Left lung (tissue), 14 donors: Measurements from ENCODE around the gene SLC39A12. TPM values are rescaled to one million over a fixed set of nuclear protein-coding genes. Genes with fewer than 3 reads are reported as not detected.

Experiments used
- ATAC-seq: fragments of 200-7000 bp; cut with Tn5 transposase; one replicate; pipeline ENCODE4 v1.9.1; 2020; ENCODE audit warnings: moderate library complexity
- DNase-seq, 4 donors: peaks; one replicate each; pipeline ENCODE4 v3.0.0-alpha.2; 2013 to 2020
- H3K27ac ChIP-seq, 2 donors: fragments of 200-600 bp; sonication (generic) in 1 of 2; one replicate each; pipeline versions ENCODE4 v1.5.0 to v1.8.0; 2020 to 2021
- H3K27me3 ChIP-seq, 2 donors: fragments of 200-600 bp; sonication (generic) in 1 of 2; one replicate each; pipeline versions ENCODE4 v1.5.0 to v1.8.0; 2020 to 2021
- H3K36me3 ChIP-seq, 2 donors: fragments of 200-600 bp; sonication (generic) in 1 of 2; one replicate each; pipeline versions ENCODE4 v1.5.0 to v1.8.0; 2020 to 2021
- H3K4me1 ChIP-seq, 2 donors: fragments of 200-600 bp; one replicate each; pipeline ENCODE4 v1.8.0; 2021
- H3K4me3 ChIP-seq, 2 donors: fragments of 200-600 bp; sonication (generic) in 1 of 2; one replicate each; pipeline versions ENCODE4 v1.5.0 to v1.8.0; 2020 to 2021; ENCODE audit warnings: mild to moderate bottlenecking in 1 of 2
- H3K9me3 ChIP-seq, 2 donors: fragments of 200-600 bp; sonication (generic) in 1 of 2; one replicate each; pipeline versions ENCODE4 v1.5.0 to v1.8.0; 2020 to 2021
- intact Hi-C, 2 donors: fragments of 100-400 bp; cut with DNase I; formaldehyde crosslinking; loops; one replicate each; pipeline versions ENCODE4 v1.11.2 to v1.14.2; 2022
- long read RNA-seq, 12 donors: library from polyadenylated mRNA in 2 of 12; unstranded in 2 of 12; transcript quantifications; one replicate each; pipeline ENCODE4 v2.0.0 and lab custom pipeline, GENCODE V29; 2019 to 2026
- polyA plus RNA-seq, 6 donors: library from polyadenylated mRNA; unstranded; fragments of 120-200 nt; gene quantifications; one replicate each; pipeline ENCODE4 v1.2.1, GENCODE V29; 2013; ENCODE audit not compliant: insufficient read length in 6 of 6
- total RNA-seq, 2 donors: library from RNA; stranded (reverse); fragmentation: NEBNext Ultra II Directional; extraction: Animal tissue kit (Norgen Biotek cat#: 25700); gene quantifications; one replicate each; pipeline ENCODE4 v1.2.1, GENCODE V29; 2021
- TF ChIP-seq, protein P1 (sequence below), 2 donors: fragments of 200-600 bp; sonication (generic) in 1 of 2; IDR thresholded peaks; one replicate each; pipeline versions ENCODE4 v1.5.0 to v1.8.0; 2021; ENCODE audit warnings: antibody characterized with exemption in 2 of 2
- donor health status: DM: no; HTN: yes; CAD: no.
- donor health status: DM: no; HTN: no; CAD: no.

The SLC39A12 gene
- under 1 TPM; 0.15 to 0.31 TPM for total RNA-seq
- polyA plus RNA-seq: under 1 TPM in 3 of 6 donors, not detected in 3; 0.07 to 0.13 (median 0.10) TPM
- long read RNA-seq, donor 1: 0 reads
- long read RNA-seq, donor 2: 0 reads
- long read RNA-seq, donor 3: 0 reads
- long read RNA-seq, donor 4: 0 reads
- long read RNA-seq, donor 5: 0 reads
- long read RNA-seq, donor 6: 0 reads
- long read RNA-seq, donor 7: 0 reads
- long read RNA-seq, donor 8: 0 reads
- long read RNA-seq, donor 9: 0 reads
- long read RNA-seq, donor 10: 0 reads
- long read RNA-seq, donor 11, partial matches to known transcripts: 5 of 6 reads
- long read RNA-seq, donor 11, other reads (novel, unspliced or antisense): 0 of 6 reads
- long read RNA-seq, donor 12: 0 reads

DNA sequence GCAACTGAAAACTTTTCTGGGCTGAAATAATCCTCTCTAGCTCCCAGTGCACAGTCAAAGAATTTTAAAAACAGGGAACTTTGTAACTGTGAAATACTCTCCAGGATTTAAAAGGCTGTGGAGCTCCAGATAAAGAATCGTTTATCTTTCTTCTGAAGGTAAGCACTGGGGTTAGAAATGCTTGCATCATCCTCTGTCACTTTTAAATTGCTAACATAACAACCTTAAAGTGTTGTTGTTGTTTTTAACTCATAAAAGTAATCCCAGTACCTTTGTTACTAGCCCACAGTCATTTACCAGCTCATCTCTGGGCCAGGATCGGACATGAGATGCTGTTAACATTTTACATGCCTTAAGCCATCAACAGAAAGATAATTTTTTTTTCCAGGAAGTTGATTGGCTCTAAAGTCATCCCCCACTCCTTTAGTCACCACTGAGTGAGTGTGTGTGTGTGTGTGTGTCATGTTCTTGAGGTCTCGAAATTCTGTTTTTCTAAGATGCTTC, at the start of gene SLC39A12:
Gene SLC39A12, plus strand, starts transcription at position 51 of the 504 bp plus-strand sequence. CDS start 1,359 bp downstream, outside the sequence.
- TF ChIP-seq, protein P1, sequence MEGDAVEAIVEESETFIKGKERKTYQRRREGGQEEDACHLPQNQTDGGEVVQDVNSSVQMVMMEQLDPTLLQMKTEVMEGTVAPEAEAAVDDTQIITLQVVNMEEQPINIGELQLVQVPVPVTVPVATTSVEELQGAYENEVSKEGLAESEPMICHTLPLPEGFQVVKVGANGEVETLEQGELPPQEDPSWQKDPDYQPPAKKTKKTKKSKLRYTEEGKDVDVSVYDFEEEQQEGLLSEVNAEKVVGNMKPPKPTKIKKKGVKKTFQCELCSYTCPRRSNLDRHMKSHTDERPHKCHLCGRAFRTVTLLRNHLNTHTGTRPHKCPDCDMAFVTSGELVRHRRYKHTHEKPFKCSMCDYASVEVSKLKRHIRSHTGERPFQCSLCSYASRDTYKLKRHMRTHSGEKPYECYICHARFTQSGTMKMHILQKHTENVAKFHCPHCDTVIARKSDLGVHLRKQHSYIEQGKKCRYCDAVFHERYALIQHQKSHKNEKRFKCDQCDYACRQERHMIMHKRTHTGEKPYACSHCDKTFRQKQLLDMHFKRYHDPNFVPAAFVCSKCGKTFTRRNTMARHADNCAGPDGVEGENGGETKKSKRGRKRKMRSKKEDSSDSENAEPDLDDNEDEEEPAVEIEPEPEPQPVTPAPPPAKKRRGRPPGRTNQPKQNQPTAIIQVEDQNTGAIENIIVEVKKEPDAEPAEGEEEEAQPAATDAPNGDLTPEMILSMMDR (IDR thresholded peaks at IDR 0.05): no peak

DNA sequence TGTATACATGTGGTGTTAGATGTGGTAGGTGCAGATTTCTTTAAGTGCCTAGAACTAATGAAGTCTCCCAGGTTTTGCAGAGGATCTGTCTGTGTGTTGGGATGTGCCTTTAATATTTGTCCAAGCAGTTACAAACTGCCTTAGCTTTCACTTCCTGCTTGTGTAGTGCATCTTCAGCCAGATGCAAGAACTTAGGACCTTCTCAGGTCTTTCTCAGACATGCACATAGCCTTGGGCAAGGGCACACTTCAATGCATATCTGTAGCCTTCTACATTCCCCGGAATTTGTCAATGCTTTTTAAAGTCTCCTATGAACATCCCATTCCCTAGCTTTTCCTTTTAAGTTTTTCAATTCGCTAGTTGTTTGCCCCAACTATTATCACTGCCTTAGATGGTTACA, 47.2 kb upstream of the SLC39A12 start:
- intact Hi-C loops: no loop called here
- Histone ChIP-seq H3K9me3 (no peaks in the 10 kb centered on the region), H3K36me3 (peaks cover 0 to 9% of the 10 kb centered on the region in 2 donors), H3K27me3 (no peaks in the 10 kb centered on the region), H3K4me3 (no peak overlapping the region), H3K27ac (no peak overlapping the region), H3K4me1 (no peaks in the 10 kb centered on the region)
- TF ChIP-seq, protein P1 (IDR thresholded peaks at IDR 0.05): no peak
- DNase-seq (no peak), ATAC-seq (no peak)

More for the DNA sequence above, at the start of gene SLC39A12:
- Histone ChIP-seq H3K27ac (no peak within 1 kb of the TSS), H3K36me3 (no peaks in the 10 kb centered on the region), H3K9me3 (no peaks in the 10 kb centered on the region), H3K4me1 (no peaks in the 10 kb centered on the region), H3K27me3 (no peaks in the 10 kb centered on the region), H3K4me3 (no peak within 1 kb of the TSS)
- intact Hi-C loops: no loop called here
- no peak for ATAC-seq
- DNase-seq: no peak

- H3K27me3 ChIP-seq: no peaks in the 10 kb centered on the region
- H3K4me1 ChIP-seq: no peaks in the 10 kb centered on the region
- no peaks in the 10 kb centered on the region for H3K9me3 ChIP-seq
- ATAC-seq (no peak), DNase-seq (no peak)
- TF ChIP-seq, protein P1 (IDR thresholded peaks at IDR 0.05): no peak
- H3K4me3 ChIP-seq: no peak overlapping the region
- H3K36me3 ChIP-seq: peaks cover 0 to 9% of the 10 kb centered on the region in 2 donors
- H3K27ac ChIP-seq: no peak overlapping the region
- intact Hi-C loops: no loop called here
Measured at GRCh38 chr10:17905491-17905890, 46.2 kb upstream of the SLC39A12 start.

- DNase-seq: no peak
- Histone ChIP-seq H3K4me1 (no peaks in the 10 kb centered on the region), H3K36me3 (peaks cover 0 to 9% of the 10 kb centered on the region in 2 donors), H3K27me3 (no peaks in the 10 kb centered on the region), H3K9me3 (no peaks in the 10 kb centered on the region), H3K27ac (no peak overlapping the region), H3K4me3 (no peak overlapping the region)
- ATAC-seq: no peak
- intact Hi-C loops: no loop called here
- TF ChIP-seq, protein P1 (IDR thresholded peaks at IDR 0.05): no peak
Measured at GRCh38 chr10:17906002-17906401, 45.7 kb upstream of the SLC39A12 start.

GRCh38 chr10:17907641-17908040, 44.1 kb upstream of the SLC39A12 start:
- Histone ChIP-seq H3K4me1 (no peaks in the 10 kb centered on the region), H3K36me3 (peaks cover 0 to 9% of the 10 kb centered on the region in 2 donors), H3K27me3 (no peaks in the 10 kb centered on the region), H3K9me3 (no peaks in the 10 kb centered on the region), H3K27ac (no peak overlapping the region), H3K4me3 (no peak overlapping the region)
- intact Hi-C loops: no loop called here
- ATAC-seq (no peak), DNase-seq (no peak)
- TF ChIP-seq, protein P1 (IDR thresholded peaks at IDR 0.05): no peak
